Fibroblast of skin of left quadriceps (primary cell): ENCODE measurements around the gene PRXL2B.

Experiments used
- DNase-seq, 2 experiments: peaks; one replicate each; pipeline ENCODE4 v3.0.0-alpha.2; 2013; ENCODE audit warnings: low read depth in 2 of 2

Gene PRXL2B

DNA sequence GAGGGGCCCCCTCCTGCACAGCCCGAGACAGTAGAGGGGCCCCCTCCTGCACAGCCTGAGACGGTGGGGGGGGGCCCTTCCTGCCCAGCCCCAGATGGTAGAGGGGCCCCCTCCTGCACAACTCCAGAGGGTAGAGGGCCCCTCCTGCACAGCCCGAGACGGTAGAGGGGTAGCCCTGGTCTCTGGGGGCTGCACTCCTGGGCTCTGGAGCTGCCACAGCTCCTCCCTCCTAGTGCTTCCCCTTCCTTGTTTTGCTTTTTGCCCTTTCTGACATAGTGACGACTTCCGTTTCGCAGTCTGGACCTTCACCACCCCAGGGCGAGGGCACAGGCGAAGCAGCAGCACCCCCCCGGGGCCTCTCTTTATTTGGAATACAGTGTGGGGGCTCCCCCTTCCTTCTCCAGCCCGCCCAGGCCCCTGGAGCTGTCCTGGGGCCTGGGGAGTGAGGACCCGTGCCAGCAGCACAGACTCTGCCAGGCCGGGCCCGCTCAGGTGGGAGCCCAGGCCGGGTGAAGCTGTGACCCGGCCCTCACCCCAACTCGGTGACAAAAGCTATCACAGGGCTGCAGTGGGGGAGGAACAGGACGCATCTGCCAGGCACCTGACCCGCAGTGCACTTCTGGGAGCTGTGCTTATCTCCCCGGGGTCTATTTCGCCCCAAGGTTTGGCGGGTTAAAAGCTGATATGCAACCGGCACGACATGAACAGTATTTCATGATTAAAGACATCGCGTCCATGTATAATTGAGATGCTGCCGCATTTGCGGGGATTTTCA lies 1.1 kb upstream of the PRXL2B start:
- DNase-seq, result no peak

DNA sequence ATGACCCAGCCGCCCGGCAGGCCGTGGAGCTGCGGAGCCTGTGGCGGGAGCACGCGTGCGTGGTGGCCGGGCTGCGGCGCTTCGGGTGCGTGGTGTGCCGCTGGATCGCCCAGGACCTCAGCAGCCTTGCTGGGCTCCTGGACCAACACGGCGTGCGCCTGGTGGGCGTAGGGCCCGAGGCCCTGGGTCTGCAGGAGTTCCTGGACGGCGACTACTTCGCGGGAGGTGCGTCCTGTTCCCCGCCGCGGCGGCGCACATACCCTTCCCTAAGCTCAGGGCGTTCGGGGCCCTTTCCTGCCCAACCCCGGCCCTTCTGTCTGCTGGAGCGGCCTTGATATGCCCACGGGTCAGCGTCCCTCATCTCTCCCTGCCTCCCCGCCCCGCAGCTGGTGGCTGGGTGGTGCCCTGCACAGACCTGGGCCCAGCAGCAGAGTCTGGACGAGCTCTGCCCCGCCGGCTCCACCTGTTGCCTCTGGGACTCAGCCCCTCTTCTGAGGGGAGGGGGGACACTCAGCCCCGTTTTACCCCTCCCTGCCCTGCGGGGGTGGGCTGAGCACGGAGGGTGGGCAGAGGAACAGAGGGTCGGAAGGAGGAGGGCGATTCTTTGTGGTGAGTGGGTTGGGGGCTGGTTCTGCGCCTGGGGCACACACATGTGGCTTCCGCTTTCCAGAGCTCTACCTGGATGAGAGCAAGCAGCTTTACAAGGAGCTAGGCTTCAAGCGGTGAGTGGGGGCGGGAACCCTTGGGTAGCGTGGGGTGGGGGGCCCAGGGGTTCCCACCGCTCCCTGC lies 688 bp downstream of the PRXL2B start:
- DNase-seq, result no peak

DNA sequence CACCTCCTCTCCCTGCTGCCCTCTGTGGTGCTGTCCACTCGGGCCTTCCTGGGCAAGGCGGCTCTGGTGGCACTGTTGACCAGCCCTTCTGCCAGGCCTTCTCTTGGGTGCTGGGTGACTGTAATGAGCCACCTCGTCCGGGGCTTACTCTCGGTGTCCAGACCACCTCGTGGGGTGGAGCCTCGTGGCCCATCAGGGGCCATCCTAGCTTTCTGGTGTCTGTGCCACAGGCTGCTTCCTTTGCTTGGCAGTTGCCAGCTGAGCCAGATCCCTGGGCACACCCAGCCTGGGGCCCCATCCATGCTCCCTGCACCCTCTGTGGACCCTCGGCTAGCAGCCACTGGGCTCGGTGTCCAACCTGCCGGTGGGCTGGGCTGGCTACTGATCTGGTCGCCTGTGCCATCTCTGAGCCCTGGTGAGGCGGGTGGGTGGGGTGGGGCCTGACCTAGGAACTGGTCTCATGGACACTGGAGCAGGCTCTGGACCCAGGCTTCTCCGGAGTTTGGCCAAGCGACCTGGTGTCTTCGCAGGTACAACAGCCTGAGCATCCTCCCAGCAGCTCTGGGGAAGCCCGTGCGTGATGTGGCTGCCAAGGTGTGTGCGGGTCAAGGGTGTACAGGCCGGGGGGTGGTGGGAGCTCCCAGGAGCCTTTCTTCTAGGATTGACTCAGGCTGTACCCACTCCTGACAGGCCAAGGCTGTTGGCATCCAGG lies 1.4 kb downstream of the PRXL2B start:
- no peak for DNase-seq

DNA sequence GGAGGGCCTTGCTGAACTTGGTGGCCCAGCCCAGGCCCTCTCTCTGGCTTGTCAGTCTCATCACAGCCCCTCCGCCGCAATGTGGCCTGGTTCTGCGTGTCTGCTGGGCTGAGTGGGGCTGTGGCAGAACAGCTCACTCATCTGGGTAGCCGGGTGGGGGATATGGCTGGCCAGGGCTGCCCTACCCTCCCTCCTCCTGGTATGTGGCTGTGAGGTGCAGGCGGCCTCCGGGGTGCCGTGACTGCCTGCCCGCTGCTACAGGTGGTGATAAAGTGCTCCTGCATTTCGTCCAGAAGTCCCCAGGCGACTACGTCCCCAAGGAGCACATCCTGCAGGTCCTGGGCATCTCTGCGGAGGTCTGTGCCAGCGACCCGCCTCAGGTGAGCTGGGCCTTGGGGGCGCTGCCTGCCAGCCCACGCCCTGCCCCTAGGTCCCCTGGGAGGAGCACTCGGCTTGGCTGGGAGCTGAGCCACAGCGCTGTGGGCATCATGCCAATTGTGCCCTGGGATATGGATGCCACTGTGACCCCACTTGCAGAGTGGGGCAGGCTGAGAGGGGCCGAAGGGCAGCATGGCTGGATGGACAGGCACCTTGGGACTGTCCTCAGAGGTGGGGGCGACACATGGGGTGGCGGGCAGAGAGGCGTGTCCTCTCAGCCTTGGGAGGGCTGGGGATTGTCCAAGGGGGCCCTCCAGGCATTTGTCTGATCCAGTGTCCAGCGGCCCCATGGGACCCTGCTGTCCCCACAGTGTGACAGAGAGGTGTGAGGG lies 2.3 kb downstream of the PRXL2B start:
- no peak for DNase-seq

DNA sequence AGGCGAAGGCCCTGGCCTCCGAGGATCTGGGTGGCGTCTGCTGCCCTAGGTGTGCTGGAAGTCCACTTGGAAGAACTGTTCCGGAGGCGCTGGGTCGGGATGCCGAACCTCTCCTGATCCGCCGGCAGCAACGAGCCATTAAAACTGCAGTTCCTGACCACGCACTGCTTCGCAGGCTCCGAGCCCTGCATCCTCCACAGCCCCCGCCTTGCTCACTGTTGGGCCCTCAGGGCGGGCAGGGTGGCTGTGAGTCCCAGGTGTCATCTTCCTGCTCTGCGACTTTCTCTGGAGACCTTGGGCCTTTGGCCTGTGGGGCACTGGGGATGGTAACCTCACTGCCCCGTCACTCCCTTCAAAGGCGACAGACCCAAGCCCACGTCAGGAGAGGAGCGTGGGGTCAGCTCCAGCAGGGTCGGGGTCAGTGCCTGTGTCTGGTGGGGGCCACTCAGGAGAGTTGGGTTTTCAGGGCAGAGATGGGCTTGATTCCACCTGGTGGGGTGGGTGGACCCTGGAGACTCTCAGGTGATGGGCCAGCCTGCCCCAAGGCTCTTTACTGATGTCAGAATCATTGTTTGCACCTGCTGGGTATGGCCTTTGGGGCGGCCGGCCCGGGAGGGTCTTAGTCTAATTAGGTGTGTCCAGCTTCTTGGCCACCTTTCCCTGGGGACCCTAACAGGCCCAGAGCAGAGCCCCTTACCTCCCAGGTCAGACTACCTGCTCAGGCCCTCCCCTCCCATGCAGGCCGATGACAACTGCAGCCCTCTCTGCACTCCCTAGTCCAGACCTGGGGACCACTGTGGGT lies 3.1 kb downstream of the PRXL2B start:
- no peak for DNase-seq

DNA sequence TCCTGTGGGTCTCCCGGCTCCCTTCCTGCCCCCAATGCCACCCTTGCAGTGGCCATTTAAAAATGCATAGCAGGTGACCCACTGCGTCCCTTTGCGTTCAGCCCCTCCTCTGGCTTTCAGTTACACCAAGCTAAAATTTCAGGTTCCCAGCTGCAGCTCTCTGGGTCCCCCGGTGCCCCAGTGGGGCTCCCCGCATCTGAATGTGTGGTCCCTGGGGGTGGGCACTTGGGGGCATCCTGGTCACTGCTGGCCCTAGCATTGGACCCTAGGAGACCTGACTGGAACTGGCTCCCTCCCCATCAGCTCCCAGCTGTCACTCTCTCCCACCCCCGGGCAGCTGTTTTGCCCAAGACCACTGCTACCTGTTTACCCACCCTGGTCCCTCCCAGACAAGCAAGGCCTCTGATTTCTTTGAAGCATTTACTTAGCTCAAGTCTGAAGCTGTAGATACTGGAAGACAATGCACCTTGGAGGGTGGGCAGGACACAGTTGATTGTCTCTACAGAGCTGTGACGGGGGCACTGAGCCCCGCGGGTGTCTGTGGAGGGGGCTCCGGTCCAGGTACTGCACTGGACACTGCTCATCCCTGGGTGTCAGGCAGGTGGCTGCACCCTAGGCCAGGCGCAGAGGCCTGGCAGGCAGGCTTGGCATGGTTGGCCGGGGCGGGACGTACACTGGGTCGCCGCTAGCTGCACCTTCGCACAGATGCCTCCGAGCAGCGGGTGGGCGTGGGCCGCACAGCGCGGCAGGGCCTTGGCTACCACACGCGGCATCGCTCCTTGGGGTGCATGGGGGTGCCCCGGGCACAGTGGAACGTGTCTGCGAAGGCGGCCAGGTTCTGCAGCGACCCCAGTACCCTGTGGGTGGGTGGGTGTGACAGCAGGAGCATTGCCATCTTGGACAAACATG lies 3.9 kb downstream of the PRXL2B start:
- no peak for DNase-seq

DNA sequence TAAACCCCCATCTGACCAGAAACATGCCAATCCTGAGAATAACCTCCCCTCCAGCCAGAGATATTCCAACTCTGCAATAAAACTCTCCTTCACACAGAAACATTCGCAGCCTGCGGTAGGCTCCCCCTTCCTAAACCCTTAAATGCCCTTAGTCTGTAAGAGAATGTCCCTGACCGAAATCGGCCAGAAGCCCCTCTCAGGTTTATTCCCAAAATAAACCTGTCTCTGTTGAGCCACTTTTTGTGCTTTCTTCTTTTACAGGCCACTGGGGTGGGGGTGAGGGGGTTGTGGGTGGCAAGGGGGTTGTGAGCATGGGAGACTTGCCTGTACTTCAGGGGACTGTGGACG lies 4.6 kb downstream of the PRXL2B start:
- no peak for DNase-seq

DNA sequence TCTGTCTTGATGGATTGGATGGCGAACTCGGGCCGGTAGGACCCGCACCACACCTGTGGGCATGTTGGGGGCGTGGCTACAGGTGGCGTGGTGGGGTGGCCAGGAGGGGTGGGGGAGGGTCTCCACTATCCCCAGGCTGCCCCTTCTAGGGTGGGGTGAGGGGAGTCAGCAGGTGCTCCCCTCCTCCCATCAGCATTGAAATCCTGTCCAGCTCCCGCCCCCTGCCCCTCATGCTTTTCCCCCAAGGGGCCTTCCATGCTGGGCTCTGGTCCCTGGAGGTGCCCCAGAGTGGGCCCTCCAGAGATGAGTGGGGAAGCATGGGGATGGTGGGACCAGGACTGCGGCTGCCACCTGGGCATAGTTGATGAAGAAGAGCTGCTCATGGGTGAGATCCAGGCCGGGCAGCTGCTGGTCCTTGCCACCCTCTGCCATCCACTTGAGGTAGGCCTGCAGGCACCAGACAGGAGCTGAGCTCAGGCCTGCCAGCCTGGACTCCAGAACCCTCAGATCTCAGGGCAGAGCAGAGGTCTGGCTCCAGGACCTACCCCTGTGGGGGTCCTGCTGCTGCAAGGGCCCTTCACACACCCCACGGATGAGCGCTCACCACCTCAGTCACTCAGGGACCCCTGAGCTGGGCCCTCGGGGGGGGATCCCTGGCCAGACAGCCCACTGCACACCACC lies 5.1 kb downstream of the PRXL2B start:
- no peak for DNase-seq

DNA sequence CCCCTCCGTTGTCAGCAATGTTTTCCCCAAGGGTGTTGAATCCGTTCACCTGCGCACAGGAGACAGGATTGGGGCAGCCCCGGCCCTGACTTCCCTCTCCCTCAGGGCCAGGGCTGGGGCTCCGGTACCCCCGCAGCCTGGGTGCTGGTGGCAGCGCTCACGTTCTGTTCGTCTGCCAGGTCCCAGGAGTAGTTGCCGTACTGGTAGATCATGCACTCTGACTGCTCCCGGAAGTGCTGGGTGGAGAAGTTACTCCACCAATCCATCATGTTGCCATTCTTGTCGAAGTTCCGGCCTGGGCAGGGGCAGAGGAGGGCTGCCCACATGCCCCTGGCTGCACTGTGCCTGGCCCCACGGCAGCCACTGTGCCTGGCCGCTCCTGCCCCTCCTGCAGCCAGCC lies 6.1 kb downstream of the PRXL2B start:
- no peak for DNase-seq

DNA sequence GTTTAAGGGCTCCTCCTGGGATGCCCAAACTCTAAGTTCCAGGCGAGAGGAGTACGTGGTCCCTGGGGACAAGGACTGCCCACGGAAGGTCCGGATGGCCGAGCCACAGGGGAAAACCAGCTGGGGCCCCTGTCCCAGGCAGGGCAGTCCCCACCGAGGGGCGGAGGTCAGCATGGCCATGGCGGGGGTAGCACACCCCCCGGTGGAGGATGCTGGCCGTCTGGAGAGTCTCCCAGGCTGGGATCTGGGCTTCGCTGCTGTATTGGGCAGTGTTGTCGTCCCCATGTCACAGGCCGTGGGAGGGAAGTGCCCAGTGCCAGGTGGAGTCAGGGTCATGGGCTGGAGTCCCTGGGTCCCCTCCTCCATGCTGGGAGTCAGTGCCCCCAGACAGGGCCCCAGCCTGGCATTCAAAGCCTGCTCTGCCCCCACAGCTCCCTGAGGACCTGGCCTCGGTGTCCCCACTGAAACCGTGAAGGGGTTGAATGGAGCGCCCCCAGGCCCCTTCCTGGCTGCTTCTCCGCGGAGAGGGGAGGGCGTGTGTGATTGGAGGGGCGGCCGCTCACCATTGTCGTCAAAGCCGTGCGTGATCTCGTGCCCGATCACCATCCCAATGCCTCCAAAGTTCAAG lies 6.8 kb downstream of the PRXL2B start:
- no peak for DNase-seq

DNA sequence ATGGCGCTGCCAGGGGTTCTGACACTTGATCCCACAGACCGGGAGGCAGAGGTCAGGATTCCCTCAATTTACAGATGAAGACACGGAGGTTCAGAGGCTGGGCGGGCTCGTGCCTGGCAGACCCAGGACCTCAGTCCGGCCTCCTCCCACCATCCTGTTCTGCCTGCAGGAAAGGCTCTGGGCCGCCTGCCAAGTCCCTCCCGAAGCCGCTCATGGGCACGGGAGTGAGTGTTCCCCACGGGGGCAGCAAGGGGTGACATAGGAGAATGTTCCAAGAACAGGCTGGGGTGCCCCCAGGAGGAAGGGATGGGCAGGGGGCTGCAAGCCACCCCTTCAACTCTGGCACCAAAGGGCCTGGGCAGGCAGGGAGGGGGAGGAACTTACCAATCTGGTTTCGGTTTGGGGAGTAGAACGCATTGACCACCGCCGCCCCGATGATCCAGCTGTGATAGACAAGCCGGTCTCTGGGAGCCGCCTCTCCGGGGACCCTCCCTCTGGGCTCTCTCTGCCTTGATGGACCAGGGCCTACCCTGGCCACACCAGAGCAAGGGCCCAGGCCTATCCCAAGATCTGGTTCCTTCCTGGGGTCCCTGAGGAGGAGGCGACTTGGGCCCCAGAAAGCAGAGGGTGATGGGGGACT lies 7.5 kb downstream of the PRXL2B start:
- no peak for DNase-seq

DNA sequence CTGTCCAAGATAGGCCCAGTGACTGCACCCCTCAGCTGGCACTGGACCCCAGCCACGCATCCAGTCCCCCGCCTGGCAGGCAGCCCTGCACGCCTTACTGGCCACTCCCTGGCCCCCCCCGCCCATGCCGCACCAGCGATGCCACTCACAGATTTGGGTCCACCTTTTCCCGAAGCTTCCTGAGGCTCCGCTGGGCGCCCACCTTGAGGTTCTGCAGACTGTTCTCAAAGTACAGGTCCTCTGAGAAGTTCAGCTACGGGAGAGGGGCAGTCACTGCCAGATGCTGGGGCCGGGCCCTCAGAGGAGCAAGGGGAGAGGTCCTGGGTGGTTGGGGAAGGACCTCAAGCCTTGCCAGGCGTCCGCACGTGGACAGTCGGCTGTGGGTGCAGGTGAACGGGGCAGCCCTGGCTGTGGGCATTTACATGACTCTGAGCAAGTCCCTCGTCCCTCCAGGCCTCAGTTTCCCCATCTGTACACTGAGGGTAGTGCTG lies 8.1 kb downstream of the PRXL2B start:
- DNase-seq, result no peak

DNA sequence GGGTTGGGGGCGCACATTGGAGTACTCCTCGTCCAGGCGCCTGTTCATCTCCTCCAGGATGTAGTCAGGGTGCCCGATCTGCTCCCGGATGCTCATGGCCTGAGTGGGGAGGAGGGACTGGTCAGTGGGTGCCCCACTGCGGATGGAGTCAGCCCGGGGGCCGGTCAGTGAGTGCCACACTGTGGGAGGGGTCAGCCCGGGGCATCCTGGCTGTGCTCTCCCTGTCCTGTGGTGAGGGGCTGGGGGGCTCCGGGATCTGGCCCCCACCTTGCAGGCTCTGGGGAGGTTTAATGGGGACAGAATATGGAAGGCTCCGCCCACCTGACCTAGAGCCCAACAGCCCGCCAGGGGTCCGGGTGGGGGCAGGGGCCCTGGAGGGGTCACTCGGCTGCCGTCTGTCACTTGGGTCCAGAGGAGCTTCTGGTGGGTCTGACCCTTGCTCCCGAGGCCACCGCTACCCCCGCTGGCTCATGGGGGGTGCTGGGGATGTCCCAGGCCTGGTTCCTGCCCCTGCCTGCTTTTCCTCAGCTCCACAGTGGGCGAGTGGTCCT lies 8.8 kb downstream of the PRXL2B start:
- DNase-seq, result no peak

DNA sequence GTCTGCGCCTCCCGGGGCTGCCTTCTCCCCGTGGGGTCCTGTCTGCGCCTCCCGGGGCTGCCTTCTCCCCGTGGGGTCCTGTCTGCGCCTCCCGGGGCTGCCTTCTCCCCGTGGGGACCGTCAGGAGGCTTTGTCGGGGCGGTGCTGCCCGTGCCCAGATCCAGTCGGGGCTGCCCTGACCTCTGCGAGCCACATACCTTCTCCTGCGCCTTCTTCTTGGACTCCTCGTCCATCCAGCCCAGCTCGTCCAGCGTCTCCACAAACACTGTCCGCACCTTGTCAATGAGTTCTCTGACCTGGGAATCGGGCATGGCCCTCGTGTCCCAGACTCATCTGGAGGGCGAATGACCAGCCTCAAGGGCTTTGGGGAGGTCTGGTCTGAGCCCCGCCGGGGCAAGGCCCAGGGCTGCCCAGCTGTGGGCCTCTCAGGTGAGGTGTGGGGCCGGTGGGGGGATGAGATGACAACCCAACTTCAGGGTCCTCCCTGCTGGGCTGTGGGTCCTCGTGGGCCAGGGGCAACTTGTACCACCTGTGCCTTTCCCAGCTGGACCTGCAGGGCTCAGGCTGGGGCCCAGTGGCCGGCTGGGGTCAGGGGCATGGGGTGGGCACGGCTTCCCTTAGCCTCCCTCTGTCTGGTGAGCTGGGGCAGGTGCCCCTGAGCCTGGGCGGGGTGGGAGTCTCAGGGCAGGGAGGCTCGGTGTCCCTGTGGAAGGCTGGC lies 9.4 kb downstream of the PRXL2B start:
- DNase-seq, result no peak

DNA sequence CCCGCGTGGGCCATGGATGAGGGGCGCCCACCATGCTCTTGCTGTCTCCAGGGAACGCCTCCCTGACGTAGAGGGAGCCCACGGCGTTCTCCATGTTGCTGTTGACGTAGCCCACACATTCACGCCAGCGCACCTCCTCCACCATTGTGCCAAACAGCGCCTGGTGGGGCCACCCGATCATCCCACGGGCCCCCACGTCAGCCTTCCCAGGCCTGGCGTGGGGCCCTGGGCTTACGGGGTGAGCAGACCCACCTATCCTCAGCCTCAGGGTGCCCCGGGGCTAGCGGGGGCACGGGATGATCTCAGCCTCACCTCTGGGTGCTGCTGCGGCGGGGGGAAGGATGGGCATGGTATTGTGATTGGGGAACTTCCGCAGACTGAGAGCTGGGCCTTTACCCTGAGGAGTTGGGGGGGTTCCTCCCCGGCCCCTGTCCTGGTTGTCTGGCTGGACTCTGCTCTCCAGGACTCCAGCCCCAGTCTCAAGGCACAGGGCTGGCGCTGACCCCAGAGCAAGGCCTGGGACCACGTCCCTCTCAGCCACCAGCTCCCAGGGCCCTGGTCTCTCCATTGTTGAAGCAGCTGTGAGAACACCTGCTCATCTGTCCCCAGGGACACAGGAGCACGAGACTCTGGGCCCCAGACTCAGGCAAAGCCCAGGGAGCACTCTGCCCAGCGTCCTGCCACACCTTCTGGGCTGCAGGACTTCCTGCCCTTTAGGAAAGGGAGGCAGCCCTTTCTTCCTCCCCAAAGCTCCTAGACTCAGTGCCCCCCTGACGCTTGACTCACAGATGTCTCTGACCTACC lies 10.2 kb downstream of the PRXL2B start:
- DNase-seq, result no peak
